AG09309 (cell line): ENCODE results near the gene SORBS2.

Source experiments
- DNase-seq: peaks from one replicate; pipeline ENCODE4 v3.0.0-alpha.2; 2010; ENCODE audit warnings: low read depth
- H3K4me3 ChIP-seq: 2 replicates; pipeline ENCODE4 v1.5.1; 2011; ENCODE audit warnings: mild to moderate bottlenecking, low read depth, low read length, moderate library complexity; ENCODE audit not compliant: control insufficient read depth
- TF ChIP-seq, protein P1 (sequence below): IDR thresholded peaks from 2 replicates; pipeline ENCODE4 v1.5.1; 2011; ENCODE audit warnings: mild to moderate bottlenecking, low read depth, low read length, inconsistent platforms; ENCODE audit not compliant: insufficient read depth, control insufficient read depth; ENCODE audit errors: missing control alignments

The SORBS2 gene

DNA sequence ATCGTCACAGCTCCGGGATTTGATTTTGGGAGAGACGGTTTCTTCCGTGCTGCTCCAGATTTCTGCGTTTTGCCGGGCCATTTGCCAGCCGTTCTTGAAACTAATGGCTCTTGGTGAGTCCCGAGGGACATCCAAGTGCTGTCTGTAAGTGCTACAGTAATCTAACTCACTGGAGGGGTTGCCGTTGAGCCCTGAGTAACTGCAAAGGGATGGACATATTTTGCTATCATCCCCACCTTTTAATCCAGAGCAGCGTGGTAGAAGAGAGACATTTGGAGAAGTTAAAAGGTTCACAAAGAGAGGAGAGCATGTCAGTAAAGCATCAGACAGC is 187.8 kb downstream of the SORBS2 start:
- TF ChIP-seq, protein P1, sequence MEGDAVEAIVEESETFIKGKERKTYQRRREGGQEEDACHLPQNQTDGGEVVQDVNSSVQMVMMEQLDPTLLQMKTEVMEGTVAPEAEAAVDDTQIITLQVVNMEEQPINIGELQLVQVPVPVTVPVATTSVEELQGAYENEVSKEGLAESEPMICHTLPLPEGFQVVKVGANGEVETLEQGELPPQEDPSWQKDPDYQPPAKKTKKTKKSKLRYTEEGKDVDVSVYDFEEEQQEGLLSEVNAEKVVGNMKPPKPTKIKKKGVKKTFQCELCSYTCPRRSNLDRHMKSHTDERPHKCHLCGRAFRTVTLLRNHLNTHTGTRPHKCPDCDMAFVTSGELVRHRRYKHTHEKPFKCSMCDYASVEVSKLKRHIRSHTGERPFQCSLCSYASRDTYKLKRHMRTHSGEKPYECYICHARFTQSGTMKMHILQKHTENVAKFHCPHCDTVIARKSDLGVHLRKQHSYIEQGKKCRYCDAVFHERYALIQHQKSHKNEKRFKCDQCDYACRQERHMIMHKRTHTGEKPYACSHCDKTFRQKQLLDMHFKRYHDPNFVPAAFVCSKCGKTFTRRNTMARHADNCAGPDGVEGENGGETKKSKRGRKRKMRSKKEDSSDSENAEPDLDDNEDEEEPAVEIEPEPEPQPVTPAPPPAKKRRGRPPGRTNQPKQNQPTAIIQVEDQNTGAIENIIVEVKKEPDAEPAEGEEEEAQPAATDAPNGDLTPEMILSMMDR: no peak
- H3K4me3 ChIP-seq: no peak overlapping the region
- no peak for DNase-seq

DNA sequence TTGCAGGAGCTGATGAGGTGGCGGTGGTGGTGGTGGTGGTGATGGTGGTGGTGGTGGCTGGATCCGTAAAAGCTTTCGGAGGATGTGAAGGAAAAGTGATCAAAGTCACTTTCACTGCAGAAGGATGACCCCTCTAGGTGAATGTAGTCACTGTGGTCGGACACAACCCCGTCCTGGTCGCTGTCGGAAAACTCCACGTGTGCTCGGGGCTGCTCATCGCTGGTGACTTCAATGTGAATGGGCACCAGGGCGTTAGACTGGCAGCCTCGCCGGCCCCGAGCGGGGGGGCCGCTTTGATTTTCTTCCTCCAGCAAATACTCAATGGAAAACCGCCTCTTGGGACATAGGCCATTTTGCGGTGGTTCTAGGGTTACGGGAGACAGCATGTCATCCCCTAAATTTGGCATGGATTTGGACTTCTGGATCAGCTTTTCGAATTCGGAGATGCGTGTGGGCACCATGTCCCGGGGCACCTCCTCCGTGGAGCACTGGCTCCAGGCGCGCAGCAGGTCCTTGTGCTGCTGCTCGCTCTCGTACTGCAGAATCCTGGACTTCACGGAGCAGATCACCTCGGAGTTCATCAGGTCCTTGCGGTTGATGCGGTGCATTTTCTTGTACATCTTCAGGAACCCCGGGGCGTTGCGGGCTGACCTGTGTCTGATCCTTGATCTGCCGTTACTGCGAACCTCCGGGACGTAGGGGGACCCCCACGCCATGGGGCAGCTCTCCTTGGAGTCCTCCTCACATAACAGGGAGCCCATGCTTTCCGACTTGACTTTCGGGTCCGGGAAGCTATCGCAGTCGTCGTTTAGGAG is 188.3 kb downstream of the SORBS2 start:
- no peak overlapping the region for H3K4me3 ChIP-seq
- TF ChIP-seq, protein P1: no peak
- no peak for DNase-seq

DNA sequence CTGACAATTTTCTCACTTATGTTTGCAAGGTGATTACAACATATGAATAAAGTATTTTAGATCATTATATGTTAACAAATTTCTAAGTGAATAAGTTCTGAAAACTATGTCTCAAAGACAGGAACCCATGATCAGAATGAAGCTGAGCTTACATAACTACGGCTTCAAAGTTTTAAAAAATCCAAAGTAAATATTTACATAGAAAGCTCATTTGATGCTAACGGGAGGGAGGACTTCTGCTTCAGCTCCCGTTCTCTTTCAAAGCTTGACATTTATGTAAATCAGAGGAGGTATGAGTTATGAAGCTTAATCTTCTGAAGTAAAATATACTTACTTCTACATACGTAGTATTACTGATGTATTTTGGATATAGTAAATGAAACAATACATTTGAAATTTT is 203.8 kb downstream of the SORBS2 start:
- no peak overlapping the region for H3K4me3 ChIP-seq
- DNase-seq: no peak
- TF ChIP-seq, protein P1: no peak

DNA sequence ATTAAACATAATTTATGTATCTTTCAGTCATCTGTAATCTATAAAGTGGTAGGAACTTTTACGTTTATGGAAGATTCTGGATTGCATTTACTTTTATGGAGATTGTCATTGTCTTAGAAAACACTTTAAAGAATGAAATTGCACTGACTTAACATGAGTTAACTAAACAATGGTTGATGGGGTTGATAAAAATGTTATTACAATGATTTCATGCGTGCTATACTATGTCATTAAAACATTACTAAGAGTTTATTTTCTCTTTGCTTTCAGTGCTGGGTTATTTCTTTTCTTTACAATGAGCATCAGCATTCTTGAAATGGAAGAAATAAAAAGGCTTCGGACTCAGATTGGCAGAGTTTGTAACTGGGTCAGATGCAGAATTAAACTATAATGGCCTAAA is 209.6 kb downstream of the SORBS2 start:
- H3K4me3 ChIP-seq: no peak overlapping the region
- TF ChIP-seq, protein P1: no peak
- no peak for DNase-seq

DNA sequence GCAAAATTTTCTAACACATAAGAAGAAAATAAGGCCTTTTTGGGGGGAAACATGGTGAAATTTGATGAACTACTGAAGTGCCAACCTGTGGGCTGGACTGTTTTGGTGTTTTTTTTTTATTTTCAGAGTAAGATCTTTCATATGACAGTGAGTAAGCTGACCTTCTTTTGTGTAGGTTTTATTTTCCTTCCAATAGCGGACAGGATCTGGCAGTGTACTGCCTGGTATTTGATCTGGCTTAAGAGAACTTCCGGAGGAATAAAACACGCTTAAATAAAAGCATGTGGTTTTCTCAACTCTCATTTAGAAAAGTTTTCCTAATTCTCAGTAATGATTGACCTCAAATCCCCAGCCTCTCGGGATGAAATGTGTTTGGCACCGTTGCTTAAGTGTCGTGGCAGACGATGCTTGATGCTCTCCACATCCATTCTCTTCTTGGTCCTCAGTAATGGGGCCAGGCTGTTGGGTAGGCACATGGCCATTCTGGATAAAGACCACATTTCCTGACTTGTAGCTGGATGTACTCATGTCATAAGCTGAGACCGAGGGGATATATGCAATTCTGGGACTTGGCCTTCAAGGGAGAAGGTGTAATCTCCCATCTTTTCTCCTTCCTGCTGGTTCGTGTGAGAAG is 211.1 kb downstream of the SORBS2 start:
- TF ChIP-seq, protein P1: no peak

DNA sequence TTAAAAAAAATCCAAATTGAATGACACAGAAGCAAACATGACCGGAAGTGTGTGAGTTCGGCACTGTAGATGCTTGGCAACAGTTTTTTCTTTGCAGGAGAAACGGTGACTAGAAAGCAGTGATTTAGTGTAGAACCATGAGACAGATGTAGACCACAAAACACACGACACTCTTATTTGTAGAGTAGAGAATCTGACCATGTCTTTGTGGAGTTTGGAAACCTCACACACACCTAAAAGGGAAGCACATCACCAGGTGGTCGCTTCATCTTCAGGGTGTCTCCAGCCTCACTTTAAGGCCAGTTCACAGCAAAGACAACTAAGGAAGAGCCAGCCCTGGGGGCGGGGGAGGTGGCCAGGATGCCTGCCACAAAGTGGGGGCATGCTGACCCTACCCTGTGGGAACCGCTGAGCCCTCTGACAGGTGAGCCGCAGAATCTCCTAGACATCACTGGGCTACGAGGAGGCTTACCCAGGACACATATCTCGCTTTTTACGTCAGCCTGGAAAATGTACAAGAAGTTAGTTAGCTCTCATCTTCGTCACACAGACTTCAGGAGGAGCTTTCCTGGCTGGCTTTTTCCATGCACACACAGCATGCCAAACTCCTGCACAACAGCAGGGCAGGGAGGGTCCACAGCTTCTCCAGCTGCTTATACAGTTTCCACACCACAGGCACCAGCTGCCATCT is 212.3 kb downstream of the SORBS2 start:
- no peak for DNase-seq
- TF ChIP-seq, protein P1: no peak
- H3K4me3 ChIP-seq: no peak overlapping the region

More for the DNA sequence above, 211.1 kb downstream of the SORBS2 start:
- DNase-seq: no peak
- H3K4me3 ChIP-seq: no peak overlapping the region
